ENCODE results near the gene PDGFA.

- TF ChIP-seq POLR2A (IDR thresholded peaks at IDR 0.05) (no peak), CTCF (IDR thresholded peaks at IDR 0.05) (no peak)
Measured at GRCh38 chr7:510782-511281, 8.8 kb downstream of the PDGFA start.

All from esophagus squamous epithelium (tissue), 4 donors.